ENCODE measurements around the gene CTSA.
"Not testable (repeated sequence)": the region's sequence is repeated elsewhere in the genome, so short reads cannot be mapped to it uniquely, and the experiment has no call there.

CTSA gene

GRCh38 chr20:45897289-45897688 is 6.2 kb downstream of the CTSA start:
- no peak for DNase-seq

- no peak for DNase-seq
Observed at GRCh38 chr20:45897692-45898091, 6.6 kb downstream of the CTSA start.

- DNase-seq, result no peak
Observed at GRCh38 chr20:45898285-45898684, 7.2 kb downstream of the CTSA start.

- DNase-seq, result no peak
Observed at GRCh38 chr20:45899046-45899835, 8.1 kb downstream of the CTSA start.

- not testable (repeated sequence) for DNase-seq
Observed at GRCh38 chr20:45901332-45901731, 10.2 kb downstream of the CTSA start.

- no peak for DNase-seq
Observed at GRCh38 chr20:45902199-45902701, 11.1 kb downstream of the CTSA start.

GRCh38 chr20:45904583-45905504 is 13.7 kb downstream of the CTSA start:
- no peak for DNase-seq

- no peak for DNase-seq
Observed at GRCh38 chr20:45905505-45906079, 14.5 kb downstream of the CTSA start.

GRCh38 chr20:45907219-45907948 is 16.2 kb downstream of the CTSA start:
- no peak for DNase-seq

- DNase-seq, result no peak
Observed at GRCh38 chr20:45908084-45908483, 16.9 kb downstream of the CTSA start.

- DNase-seq, result no peak
Observed at GRCh38 chr20:45909336-45909808, 18.2 kb downstream of the CTSA start.

- DNase-seq, result no peak
Observed at GRCh38 chr20:45909817-45910669, 18.9 kb downstream of the CTSA start.

GRCh38 chr20:45910670-45911485 is 19.7 kb downstream of the CTSA start:
- peak; percentile 100 for DNase-seq

GRCh38 chr20:45911486-45912343 is 20.6 kb downstream of the CTSA start, which contains the start of gene PLTP:
Gene PLTP, minus strand, starts transcription at chr20:45912155. Its CDS starts 703 bp downstream, at chr20:45911452.
- peak; percentile 90 for DNase-seq

GRCh38 chr20:45912344-45912682 is 21.2 kb downstream of the CTSA start:
- DNase-seq, result no peak

- DNase-seq, result no peak
Observed at GRCh38 chr20:45913116-45913515, 22.0 kb downstream of the CTSA start.

GRCh38 chr20:45917790-45918141 is 26.6 kb downstream of the CTSA start:
- peak; percentile 79 for DNase-seq

GRCh38 chr20:45918182-45918737 is 27.1 kb downstream of the CTSA start:
- DNase-seq, result peak; percentile 27
